Measurements from ENCODE around the gene TMEM179. TPM values are rescaled to one million over a fixed set of nuclear protein-coding genes. Genes with fewer than 3 reads are reported as not detected.

Gene TMEM179
- polyA plus RNA-seq, 6 donors from 2014 or later = not detected

DNA sequence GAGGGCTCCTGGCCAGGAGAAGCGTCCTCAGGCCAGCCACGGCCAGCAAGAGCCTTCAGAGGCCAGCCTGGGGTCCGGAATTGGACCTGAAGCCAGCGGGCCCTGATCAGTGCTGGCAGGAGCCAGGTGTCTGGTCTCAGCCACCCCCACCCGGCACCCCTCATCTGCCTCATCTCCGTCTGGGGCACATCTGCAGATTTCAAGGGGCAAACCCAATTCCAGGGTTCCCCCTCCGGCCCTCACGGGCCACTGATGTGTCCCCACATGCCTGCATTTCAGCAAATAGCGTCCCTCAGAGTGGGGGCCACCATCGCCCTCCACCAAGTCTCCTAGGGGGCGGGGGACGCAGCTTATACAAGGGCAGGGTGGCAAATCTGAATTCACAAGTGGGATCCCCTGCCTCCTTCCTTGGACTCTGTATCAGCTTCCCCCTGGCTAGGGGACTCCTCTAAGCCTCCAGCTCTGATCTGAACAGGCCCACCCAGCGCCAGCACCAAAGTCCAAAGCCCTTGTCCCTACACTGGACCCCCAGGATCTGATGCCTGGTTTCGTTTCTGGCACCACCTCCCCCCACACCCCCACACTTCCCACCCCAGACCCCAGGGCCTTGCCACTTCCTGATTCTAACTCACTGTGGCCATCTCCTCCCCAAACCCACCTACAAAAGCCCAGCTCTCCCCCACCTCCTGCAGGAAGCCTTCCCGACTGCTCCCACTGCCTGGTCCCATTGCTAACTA lies 10.1 kb downstream of the TMEM179 start:
- H3K27me3 Mint-ChIP-seq = peaks cover 9 to 34% (median 23%) of the 10 kb centered on the region in 3 donors
- H3K27ac Mint-ChIP-seq = no peak overlapping the region
- H3K4me1 Mint-ChIP-seq = peaks cover 0 to 5% (median 0%) of the 10 kb centered on the region in 3 donors

DNA sequence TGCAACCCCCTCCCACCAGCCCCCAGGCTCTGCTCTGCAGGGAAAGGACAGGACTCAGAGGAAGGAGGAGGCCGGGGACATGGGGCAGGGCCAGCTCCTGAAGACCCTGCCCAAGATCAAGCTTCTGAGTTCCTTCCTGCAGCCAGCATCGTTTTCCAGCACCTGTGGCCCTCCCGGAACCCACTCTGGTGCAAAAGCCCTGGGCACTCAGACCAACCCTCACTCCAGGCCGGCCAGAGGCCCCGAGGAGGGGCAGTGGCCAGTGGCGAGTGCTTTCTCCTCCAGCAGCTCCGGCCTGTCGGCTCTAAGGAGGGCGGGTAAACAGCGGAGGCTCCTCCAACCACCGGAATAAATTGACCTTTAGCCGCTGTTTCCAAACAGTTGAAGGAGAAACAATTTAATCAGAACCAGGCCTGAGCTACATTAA lies 10.8 kb downstream of the TMEM179 start:
- ATAC-seq (ENCODE audit: low read depth in 2 of 2) (no peak), DNase-seq (no peak)
- Mint-ChIP-seq H3K9me3 (peaks cover 0 to 3% (median 0%) of the 10 kb centered on the region in 7 donors), H3K4me3 (no peak overlapping the region), H3K4me1 (peaks cover 0 to 5% (median 0%) of the 10 kb centered on the region in 3 donors), H3K27me3 (peaks cover 9 to 28% (median 17%) of the 10 kb centered on the region in 3 donors), H3K36me3 (no peaks in the 10 kb centered on the region), H3K27ac (no peak overlapping the region)

More for the DNA sequence above, 10.1 kb downstream of the TMEM179 start:
- H3K4me3 Mint-ChIP-seq = no peak overlapping the region
- H3K36me3 Mint-ChIP-seq = no peaks in the 10 kb centered on the region
- no peak for ATAC-seq (ENCODE audit: low read depth in 2 of 2)
- no peak for DNase-seq
- peaks cover 0 to 3% (median 0%) of the 10 kb centered on the region in 7 donors for H3K9me3 Mint-ChIP-seq

DNA sequence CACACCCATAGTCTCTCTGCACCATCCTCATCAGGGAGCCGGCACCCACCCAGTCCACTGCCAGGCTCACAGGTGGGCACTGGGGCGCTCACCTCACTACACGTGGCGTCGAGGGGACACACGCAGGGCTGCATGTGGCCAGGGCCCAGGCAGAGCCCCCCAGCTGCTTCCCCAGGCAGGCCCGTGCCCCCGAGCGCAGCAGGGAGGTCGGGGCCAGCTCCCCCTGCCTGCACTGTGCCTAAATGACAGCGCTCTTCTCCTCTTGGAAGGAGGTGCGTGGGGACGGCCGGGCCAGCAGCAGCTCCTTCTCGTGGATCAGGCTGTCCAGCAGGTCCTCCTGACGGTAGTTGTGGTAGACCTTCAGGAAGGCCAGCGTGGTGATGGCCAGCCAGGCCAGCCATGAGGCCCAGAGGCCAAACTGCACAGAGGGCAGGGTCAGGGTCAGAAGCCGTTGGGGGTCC lies 11.3 kb downstream of the TMEM179 start:
- Mint-ChIP-seq H3K9me3 (peaks cover 0 to 3% (median 0%) of the 10 kb centered on the region in 7 donors), H3K4me3 (no peak overlapping the region), H3K36me3 (no peaks in the 10 kb centered on the region), H3K27me3 (peaks cover 7 to 28% (median 17%) of the 10 kb centered on the region in 3 donors), H3K4me1 (peaks cover 0 to 5% (median 0%) of the 10 kb centered on the region in 3 donors), H3K27ac (no peak overlapping the region)
- no peak for DNase-seq
- ATAC-seq (ENCODE audit: low read depth in 2 of 2) = no peak

DNA sequence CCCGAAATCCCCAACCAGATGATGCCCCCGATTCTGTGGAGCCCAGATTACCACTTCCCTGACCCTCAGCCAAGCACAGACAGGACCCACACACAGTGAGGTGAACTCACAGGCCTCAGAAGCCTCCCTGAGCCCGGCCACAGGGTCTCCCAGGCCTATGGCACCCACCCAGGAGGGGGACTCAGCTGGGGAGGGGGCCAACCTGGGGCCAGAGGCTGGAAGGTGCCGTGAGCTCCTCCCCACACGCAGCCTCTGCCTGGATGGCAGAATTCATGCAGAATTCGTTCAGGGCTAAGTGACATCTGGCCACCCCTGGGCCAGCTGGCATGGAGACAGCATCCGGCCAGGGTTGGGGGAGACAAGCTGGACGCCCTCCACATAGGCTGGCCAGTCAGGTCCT lies 11.8 kb downstream of the TMEM179 start:
- Mint-ChIP-seq H3K4me3 (no peak overlapping the region), H3K27me3 (peaks cover 5 to 28% (median 17%) of the 10 kb centered on the region in 3 donors), H3K9me3 (peaks cover 0 to 3% (median 0%) of the 10 kb centered on the region in 7 donors), H3K36me3 (no peaks in the 10 kb centered on the region), H3K27ac (no peak overlapping the region), H3K4me1 (peaks cover 0 to 5% (median 0%) of the 10 kb centered on the region in 3 donors)
- no peak for DNase-seq
- ATAC-seq (ENCODE audit: low read depth in 2 of 2) = no peak

DNA sequence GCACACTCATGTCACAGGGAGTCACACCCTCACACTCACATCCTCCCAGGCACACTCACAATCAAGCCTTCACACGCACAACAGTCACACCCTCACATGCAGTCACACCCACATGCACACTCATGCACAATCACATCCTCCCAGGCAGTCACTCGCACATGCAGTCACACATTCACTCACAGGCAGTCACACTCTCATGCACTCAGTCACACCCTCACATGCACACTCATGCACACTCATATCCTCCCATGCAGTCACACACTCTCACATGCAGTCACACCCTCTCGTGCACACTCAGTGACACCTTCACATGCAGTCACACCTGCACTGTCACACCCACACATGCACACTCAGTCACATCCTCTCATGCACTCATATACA lies 12.3 kb downstream of the TMEM179 start:
- H3K4me1 Mint-ChIP-seq = peaks cover 0 to 5% (median 0%) of the 10 kb centered on the region in 3 donors
- H3K9me3 Mint-ChIP-seq = peaks cover 0 to 3% (median 0%) of the 10 kb centered on the region in 7 donors
- no peak overlapping the region for H3K27ac Mint-ChIP-seq
- no peak for ATAC-seq (ENCODE audit: low read depth in 2 of 2)
- peak overlapping the region in 1 of 8 donors; percentile 59 for H3K4me3 Mint-ChIP-seq
- H3K27me3 Mint-ChIP-seq = peaks cover 5 to 28% (median 17%) of the 10 kb centered on the region in 3 donors
- no peak for DNase-seq
- no peaks in the 10 kb centered on the region for H3K36me3 Mint-ChIP-seq

DNA sequence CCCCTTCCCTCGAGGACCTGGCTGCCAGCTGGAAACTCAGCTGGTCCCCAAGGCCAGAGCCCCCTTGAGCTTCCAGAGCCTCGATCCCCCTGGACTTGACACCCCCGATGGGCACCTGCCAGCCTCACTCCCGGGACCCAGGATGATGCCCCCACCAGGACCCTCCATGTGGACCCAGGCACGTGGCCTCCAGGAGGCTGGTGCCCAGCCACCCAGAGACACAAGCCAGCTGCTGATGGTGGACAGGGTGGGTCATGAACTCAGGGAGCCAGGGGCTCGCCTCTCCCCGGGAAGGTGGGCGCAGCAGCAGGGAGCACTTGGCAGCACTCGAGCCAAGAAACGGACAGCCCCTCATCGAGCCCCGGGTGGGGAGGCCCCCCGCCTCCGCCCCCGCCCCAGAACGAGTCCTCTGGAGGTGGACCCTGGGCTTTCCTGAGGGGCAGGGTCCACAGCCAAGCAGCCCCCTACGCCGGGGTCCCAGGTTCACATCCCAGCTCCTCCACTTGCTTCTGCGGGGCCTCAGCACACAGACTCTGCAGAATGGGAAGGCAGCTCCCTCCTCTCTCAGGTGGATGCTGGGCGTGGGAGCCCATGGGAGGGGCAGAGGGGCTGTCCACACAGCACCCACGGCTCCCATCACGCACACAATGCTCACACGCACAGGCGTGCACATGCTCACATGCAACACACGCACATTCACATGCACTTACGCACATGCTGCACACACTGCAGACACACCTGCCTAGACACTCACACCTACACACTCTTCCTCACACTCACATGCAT lies 12.9 kb downstream of the TMEM179 start:
- no peaks in the 10 kb centered on the region for H3K36me3 Mint-ChIP-seq
- H3K4me3 Mint-ChIP-seq = peak overlapping the region in 1 of 8 donors; percentile 59
- H3K9me3 Mint-ChIP-seq = peaks cover 0 to 3% (median 0%) of the 10 kb centered on the region in 7 donors
- H3K27ac Mint-ChIP-seq = no peak overlapping the region
- ATAC-seq (ENCODE audit: low read depth in 2 of 2) = no peak
- DNase-seq = no peak
- H3K27me3 Mint-ChIP-seq = peaks cover 5 to 26% (median 13%) of the 10 kb centered on the region in 3 donors
- peaks cover 0 to 5% (median 0%) of the 10 kb centered on the region in 3 donors for H3K4me1 Mint-ChIP-seq

DNA sequence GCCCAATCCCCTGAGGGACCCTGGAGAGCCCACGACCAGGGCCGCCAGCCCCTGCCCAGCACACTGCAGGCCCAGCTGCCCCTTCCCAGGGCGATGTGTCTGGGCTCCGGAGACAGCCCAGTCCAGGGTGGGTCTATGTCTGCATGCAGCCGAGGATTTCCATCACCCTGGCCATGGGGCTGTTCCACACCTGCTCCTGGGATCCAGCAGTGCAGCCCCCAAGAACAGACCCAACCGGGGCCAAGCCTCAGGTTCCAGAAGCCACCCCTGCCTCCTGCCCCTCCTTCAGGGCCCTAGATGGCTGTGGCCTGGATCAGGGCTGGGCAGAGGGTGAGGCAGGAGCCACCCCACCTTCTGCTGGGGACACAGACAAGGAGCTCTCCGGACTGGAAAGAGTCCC lies 13.5 kb downstream of the TMEM179 start:
- no peak overlapping the region for H3K4me3 Mint-ChIP-seq
- ATAC-seq (ENCODE audit: low read depth in 2 of 2) = no peak
- peaks cover 0 to 3% (median 0%) of the 10 kb centered on the region in 7 donors for H3K9me3 Mint-ChIP-seq
- H3K36me3 Mint-ChIP-seq = no peaks in the 10 kb centered on the region
- H3K4me1 Mint-ChIP-seq = peaks cover 0 to 5% (median 0%) of the 10 kb centered on the region in 3 donors
- peaks cover 5 to 20% (median 14%) of the 10 kb centered on the region in 3 donors for H3K27me3 Mint-ChIP-seq
- no peak for DNase-seq
- H3K27ac Mint-ChIP-seq = no peak overlapping the region

DNA sequence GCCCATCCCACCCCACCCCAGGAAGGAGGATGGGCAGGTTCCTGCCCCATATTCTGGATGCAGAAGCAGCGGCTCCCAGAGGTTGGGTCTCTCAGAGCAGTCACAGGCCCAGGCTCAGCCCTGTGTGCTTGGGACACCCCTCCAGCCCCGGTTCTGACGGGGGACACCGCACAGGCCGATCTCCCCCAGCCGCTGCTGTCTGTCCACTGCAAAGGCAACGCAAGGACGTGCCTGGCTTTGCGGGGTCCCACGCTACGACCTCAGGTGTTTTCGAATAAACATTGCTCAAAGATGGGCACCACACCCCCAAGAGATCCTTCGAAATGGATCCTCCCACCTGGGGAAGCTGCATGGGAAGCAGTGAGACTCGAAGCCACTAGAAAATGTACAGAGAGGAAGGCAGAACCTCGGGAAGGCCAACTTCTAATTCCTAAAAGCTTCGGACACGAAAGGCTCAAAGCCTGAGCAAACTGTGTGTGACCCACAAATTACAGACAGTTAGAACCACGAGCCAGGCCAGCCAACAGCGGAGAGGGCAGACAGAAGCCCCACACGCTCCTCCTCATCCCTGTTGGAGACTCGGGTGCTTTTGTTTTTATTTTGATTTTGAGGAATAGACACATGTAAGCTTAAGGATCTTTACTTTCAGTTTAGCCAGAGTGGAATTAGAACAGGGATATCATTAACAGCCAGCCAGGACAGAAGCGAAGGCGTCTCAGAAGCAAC lies 14.2 kb downstream of the TMEM179 start:
- ATAC-seq (ENCODE audit: low read depth in 2 of 2) (no peak), DNase-seq (no peak)
- no peak overlapping the region for H3K27ac Mint-ChIP-seq
- H3K36me3 Mint-ChIP-seq = no peaks in the 10 kb centered on the region
- H3K27me3 Mint-ChIP-seq = peaks cover 11 to 24% (median 20%) of the 10 kb centered on the region in 3 donors
- peaks cover 0 to 3% (median 0%) of the 10 kb centered on the region in 7 donors for H3K9me3 Mint-ChIP-seq
- H3K4me1 Mint-ChIP-seq = peaks cover 0 to 5% (median 0%) of the 10 kb centered on the region in 3 donors
- no peak overlapping the region for H3K4me3 Mint-ChIP-seq

DNA sequence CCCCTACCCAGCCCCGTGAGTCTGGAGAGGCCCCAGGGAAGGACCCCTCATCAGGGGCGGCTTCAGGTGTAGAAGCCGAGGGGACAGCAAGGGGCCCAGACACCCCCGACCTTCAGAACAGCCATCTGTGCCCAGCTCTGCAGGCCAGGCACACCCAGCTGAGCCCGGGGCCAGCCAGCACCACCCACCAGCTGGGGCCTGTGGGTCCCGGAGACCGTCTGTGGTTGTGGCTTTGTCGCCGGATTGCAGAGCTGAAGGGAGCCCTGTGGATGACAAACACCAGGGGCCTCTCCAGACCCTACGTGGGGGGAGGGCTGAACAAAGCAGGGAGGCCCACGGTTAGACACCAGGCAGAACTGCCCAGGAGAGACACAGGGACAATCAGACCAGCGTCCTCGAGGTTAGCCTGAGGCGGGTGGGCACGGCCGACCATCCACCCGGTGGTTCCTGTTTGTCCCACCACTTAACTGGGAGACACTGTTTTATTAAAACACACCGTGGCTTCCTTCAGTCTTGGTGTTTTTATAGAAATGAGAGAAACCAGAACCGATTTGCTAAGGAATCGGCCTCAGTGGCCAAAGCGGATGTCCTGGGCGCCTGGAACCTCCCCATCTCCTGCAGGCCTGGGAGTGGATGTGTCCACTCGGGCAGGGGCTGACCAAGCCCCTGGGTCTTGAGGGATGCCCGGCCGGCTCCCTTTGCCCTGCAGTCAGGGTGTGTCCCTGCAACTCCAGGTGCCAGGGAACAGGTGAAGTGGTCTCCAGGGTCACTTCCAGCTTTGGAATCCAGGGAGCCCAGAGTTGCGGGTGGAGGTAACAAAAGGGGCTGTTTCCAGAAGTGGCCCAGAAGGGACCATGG lies 15.0 kb downstream of the TMEM179 start:
- H3K27me3 Mint-ChIP-seq = peaks cover 12 to 23% (median 21%) of the 10 kb centered on the region in 3 donors
- no peak overlapping the region for H3K27ac Mint-ChIP-seq
- no peaks in the 10 kb centered on the region for H3K36me3 Mint-ChIP-seq
- no peak for ATAC-seq (ENCODE audit: low read depth in 2 of 2)
- H3K4me3 Mint-ChIP-seq = peak overlapping the region in 1 of 8 donors; percentile 42
- DNase-seq = no peak
- peaks cover 0 to 3% (median 0%) of the 10 kb centered on the region in 7 donors for H3K9me3 Mint-ChIP-seq
- peaks cover 0 to 5% (median 0%) of the 10 kb centered on the region in 3 donors for H3K4me1 Mint-ChIP-seq

DNA sequence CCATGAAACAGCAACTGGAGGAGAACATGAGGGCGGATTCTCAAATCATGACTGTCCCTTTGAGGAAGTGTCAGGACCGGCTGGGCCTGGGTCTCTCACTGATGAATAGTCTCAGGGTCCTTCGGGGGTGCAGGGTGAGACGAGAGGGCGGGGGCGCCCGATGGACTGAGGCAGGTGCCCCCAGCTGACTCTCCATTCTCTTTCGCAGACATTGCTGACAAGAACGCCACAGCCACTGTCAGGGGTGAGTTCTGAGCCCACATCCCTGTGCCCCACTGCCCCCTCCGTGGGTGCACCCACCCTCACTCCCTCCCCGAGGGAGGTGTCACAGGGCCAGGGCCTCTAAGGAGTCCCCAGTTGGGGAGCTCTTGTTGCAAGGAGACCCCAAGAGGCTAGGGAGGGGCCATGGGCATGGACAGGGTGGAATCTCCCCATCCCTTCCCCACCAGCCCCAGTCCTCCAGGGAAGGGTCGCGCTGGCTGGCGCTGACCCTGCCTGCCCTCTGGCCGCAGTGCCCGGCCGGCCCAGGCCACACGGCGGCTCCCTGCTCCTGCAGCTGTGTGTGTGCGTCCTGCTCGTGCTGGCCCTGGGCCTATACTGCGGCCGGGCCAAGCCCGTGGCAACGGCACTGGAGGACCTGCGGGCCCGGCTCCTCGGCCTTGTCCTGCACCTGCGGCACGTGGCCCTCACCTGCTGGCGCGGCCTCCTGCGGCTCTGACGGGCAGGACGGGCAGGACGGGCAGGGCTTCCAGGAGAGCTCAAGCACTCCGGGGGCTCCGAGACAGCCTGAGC lies 16.3 kb downstream of the TMEM179 start:
- peaks cover 0 to 8% (median 0%) of the 10 kb centered on the region in 3 donors for H3K4me1 Mint-ChIP-seq
- ATAC-seq (ENCODE audit: low read depth in 2 of 2) = no peak
- no peak for DNase-seq
- H3K27ac Mint-ChIP-seq = peak overlapping the region in 1 of 6 donors; percentile 81
- H3K4me3 Mint-ChIP-seq = no peak overlapping the region
- no peaks in the 10 kb centered on the region for H3K36me3 Mint-ChIP-seq
- peaks cover 0 to 3% (median 0%) of the 10 kb centered on the region in 7 donors for H3K9me3 Mint-ChIP-seq
- H3K27me3 Mint-ChIP-seq = peaks cover 16 to 31% (median 27%) of the 10 kb centered on the region in 3 donors

DNA sequence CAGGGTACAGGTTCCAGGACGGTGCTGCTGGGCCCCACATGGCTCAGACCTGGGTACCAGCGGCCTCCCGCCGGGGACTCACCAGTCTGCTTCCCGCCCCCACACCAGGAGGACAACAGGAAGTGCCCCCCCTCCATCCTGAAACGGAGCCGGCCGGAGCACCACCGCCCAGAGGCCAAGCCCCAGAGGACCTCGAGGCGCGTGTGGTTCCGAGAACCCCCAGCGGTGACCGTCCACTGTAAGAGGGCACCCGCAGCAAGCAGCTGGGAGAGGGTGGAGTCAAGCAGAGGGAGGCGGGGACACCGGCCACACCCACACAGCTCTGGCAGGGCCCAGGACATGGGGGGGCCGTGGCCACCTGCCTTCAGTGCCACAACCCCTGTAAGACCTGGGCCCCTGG lies 16.9 kb downstream of the TMEM179 start:
- no peak overlapping the region for H3K4me3 Mint-ChIP-seq
- H3K4me1 Mint-ChIP-seq = peaks cover 0 to 8% (median 0%) of the 10 kb centered on the region in 3 donors
- ATAC-seq (ENCODE audit: low read depth in 2 of 2) (no peak), DNase-seq (no peak)
- H3K9me3 Mint-ChIP-seq = peaks cover 0 to 3% (median 0%) of the 10 kb centered on the region in 7 donors
- H3K27ac Mint-ChIP-seq = no peak overlapping the region
- H3K36me3 Mint-ChIP-seq = no peaks in the 10 kb centered on the region
- peaks cover 16 to 31% (median 27%) of the 10 kb centered on the region in 3 donors for H3K27me3 Mint-ChIP-seq

Measured in naive B cell (primary cell).